Muscle layer of colon (tissue), 2 donors: ENCODE measurements around the gene CEMP1.

Experiments
- H3K27ac ChIP-seq: one replicate; pipeline ENCODE4 v1.7.0; 2013; ENCODE audit warnings: low read depth, mild to moderate bottlenecking, low read length, moderate library complexity
- H3K27me3 ChIP-seq, 2 donors: one replicate each; pipeline ENCODE4 v1.7.0; 2013; ENCODE audit warnings: low read length in 2 of 2, mild to moderate bottlenecking in 2 of 2; ENCODE audit not compliant: insufficient read depth in 2 of 2, control insufficient read depth in 1 of 2
- H3K36me3 ChIP-seq: one replicate; pipeline ENCODE4 v1.7.0; 2013; ENCODE audit warnings: mild to moderate bottlenecking, low read length; ENCODE audit not compliant: insufficient read depth
- H3K4me1 ChIP-seq: one replicate; pipeline ENCODE4 v1.7.0; 2013; ENCODE audit warnings: mild to moderate bottlenecking, low read length; ENCODE audit not compliant: insufficient read depth
- H3K4me3 ChIP-seq, 2 donors: one replicate each; pipeline ENCODE4 v1.7.0; 2013; ENCODE audit warnings: low read length in 2 of 2, low read depth in 1 of 2, mild to moderate bottlenecking in 1 of 2, moderate library complexity in 1 of 2
- H3K9ac ChIP-seq: one replicate; pipeline ENCODE4 v1.7.0; 2013; ENCODE audit warnings: low read length
- H3K9me3 ChIP-seq: one replicate; pipeline ENCODE4 v1.7.0; 2013; ENCODE audit warnings: mild to moderate bottlenecking, low read length
- donor health status: abdominal sarcoma.
- donor health status: Adenocarcinoma of cecum.

The CEMP1 gene

GRCh38 chr16:2516391-2517240 is 14.6 kb downstream of the CEMP1 start:
- H3K27ac ChIP-seq = peak overlapping the region; percentile 54
- peak overlapping the region in 1 of 2 donors; percentile 25 for H3K4me3 ChIP-seq
- H3K27me3 ChIP-seq = no peaks in the 10 kb centered on the region
- peaks cover 4% of the 10 kb centered on the region for H3K36me3 ChIP-seq
- peaks cover 70% of the 10 kb centered on the region for H3K4me1 ChIP-seq
- no peak overlapping the region for H3K9ac ChIP-seq
- no peaks in the 10 kb centered on the region for H3K9me3 ChIP-seq

GRCh38 chr16:2515180-2515851 is 15.9 kb downstream of the CEMP1 start:
- peak overlapping the region; percentile 90 to 95 for H3K4me3 ChIP-seq
- H3K36me3 ChIP-seq = peaks cover 4% of the 10 kb centered on the region
- no peaks in the 10 kb centered on the region for H3K9me3 ChIP-seq
- H3K9ac ChIP-seq = peak overlapping the region; percentile 99
- no peaks in the 10 kb centered on the region for H3K27me3 ChIP-seq
- peaks cover 70% of the 10 kb centered on the region for H3K4me1 ChIP-seq
- H3K27ac ChIP-seq = peak overlapping the region; percentile 90

- Histone ChIP-seq H3K4me1 (peaks cover 69% of the 10 kb centered on the region), H3K9me3 (no peaks in the 10 kb centered on the region), H3K4me3 (peak overlapping the region; percentile 90 to 95), H3K27me3 (no peaks in the 10 kb centered on the region), H3K27ac (peak overlapping the region; percentile 90), H3K36me3 (peaks cover 4% of the 10 kb centered on the region), H3K9ac (peak overlapping the region; percentile 99)
Measured at GRCh38 chr16:2514333-2515179, 16.7 kb downstream of the CEMP1 start.

GRCh38 chr16:2513405-2514332 is 17.5 kb downstream of the CEMP1 start, which contains the start of gene ATP6V0C:
Gene ATP6V0C, plus strand, starts transcription at chr16:2513952. Its CDS starts 152 bp downstream, at chr16:2514104.
- peak within 1 kb of the TSS; percentile 90 to 95 for H3K4me3 ChIP-seq
- no peaks in the 10 kb centered on the region for H3K36me3 ChIP-seq
- peak within 1 kb of the TSS; percentile 90 for H3K27ac ChIP-seq
- H3K9ac ChIP-seq = peak within 1 kb of the TSS; percentile 99
- H3K4me1 ChIP-seq = peaks cover 60% of the 10 kb centered on the region
- H3K27me3 ChIP-seq = no peaks in the 10 kb centered on the region
- H3K9me3 ChIP-seq = no peaks in the 10 kb centered on the region

GRCh38 chr16:2512735-2513404 is 18.3 kb downstream of the CEMP1 start:
- no peaks in the 10 kb centered on the region for H3K9me3 ChIP-seq
- no peaks in the 10 kb centered on the region for H3K36me3 ChIP-seq
- H3K27me3 ChIP-seq = no peaks in the 10 kb centered on the region
- H3K27ac ChIP-seq = peak overlapping the region; percentile 90
- H3K9ac ChIP-seq = no peak overlapping the region
- H3K4me3 ChIP-seq = peak overlapping the region; percentile 49 to 95
- peaks cover 52% of the 10 kb centered on the region for H3K4me1 ChIP-seq

- Histone ChIP-seq H3K4me1 (peaks cover 45% of the 10 kb centered on the region), H3K9me3 (no peaks in the 10 kb centered on the region), H3K9ac (peak overlapping the region; percentile 44), H3K27ac (peak overlapping the region; percentile 90), H3K27me3 (no peaks in the 10 kb centered on the region), H3K36me3 (no peaks in the 10 kb centered on the region), H3K4me3 (peak overlapping the region in 1 of 2 donors; percentile 49)
Measured at GRCh38 chr16:2511996-2512734, 19.0 kb downstream of the CEMP1 start.

GRCh38 chr16:2511128-2511800 is 19.9 kb downstream of the CEMP1 start:
- Histone ChIP-seq H3K9ac (peak overlapping the region; percentile 44), H3K9me3 (no peaks in the 10 kb centered on the region), H3K4me3 (peak overlapping the region; percentile 31 to 49)

GRCh38 chr16:2508722-2509400 is 22.3 kb downstream of the CEMP1 start:
- H3K27me3 ChIP-seq = no peaks in the 10 kb centered on the region
- H3K9ac ChIP-seq = no peak overlapping the region
- H3K9me3 ChIP-seq = no peaks in the 10 kb centered on the region
- H3K27ac ChIP-seq = no peak overlapping the region
- peaks cover 21% of the 10 kb centered on the region for H3K4me1 ChIP-seq
- H3K4me3 ChIP-seq = no peak overlapping the region
- no peaks in the 10 kb centered on the region for H3K36me3 ChIP-seq

More at GRCh38 chr16:2511128-2511800, 19.9 kb downstream of the CEMP1 start:
- no peaks in the 10 kb centered on the region for H3K27me3 ChIP-seq
- peaks cover 36% of the 10 kb centered on the region for H3K4me1 ChIP-seq
- H3K36me3 ChIP-seq = no peaks in the 10 kb centered on the region
- no peak overlapping the region for H3K27ac ChIP-seq

- no peak overlapping the region for H3K27ac ChIP-seq
- H3K9me3 ChIP-seq = no peaks in the 10 kb centered on the region
- no peaks in the 10 kb centered on the region for H3K27me3 ChIP-seq
- no peaks in the 10 kb centered on the region for H3K36me3 ChIP-seq
- H3K4me3 ChIP-seq = no peak overlapping the region
- H3K9ac ChIP-seq = no peak overlapping the region
- H3K4me1 ChIP-seq = peaks cover 18% of the 10 kb centered on the region
Measured at GRCh38 chr16:2507665-2508064, 23.5 kb downstream of the CEMP1 start.
